ENCODE data around the gene CFAP299. TPM values are rescaled to one million over a fixed set of nuclear protein-coding genes. Genes with fewer than 3 reads are reported as not detected.

The CFAP299 gene
- total RNA-seq, 2 donors from 2014 or later = 0.17 TPM; not detected in 1

DNA sequence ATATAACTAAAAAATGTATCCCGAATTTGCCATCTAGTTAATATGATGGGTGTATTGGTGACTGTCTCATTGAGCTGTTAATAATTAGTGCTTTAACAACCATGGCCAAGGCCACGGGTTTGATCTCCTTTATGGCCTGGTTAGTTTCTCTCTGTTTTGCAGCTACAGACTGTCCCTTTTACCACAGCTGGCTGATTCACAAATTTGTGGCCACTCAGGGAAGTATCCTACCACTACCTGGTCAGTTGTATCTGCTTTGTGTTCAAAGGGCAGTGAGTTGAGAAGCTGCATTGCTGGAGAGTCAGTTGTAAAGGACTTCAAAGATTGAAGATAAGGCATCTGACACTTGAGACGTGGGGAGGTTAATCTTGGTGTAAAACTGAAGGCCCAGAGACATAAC lies 475.9 kb downstream of the CFAP299 start:
- H3K27ac ChIP-seq = no peak overlapping the region
- no peak overlapping the region for H3K4me3 ChIP-seq
- WGBS = 41% methylated on average over 3 of the region's 3 CpGs
- DNase-seq (ENCODE audit: low spot score) = no peak
- no peaks in the 10 kb centered on the region for H3K4me1 ChIP-seq (replicated peaks)
- no peaks in the 10 kb centered on the region for H3K9me3 ChIP-seq
- no peaks in the 10 kb centered on the region for H3K27me3 ChIP-seq (replicated peaks; ENCODE audit: insufficient read depth)
- TF ChIP-seq, protein P1, sequence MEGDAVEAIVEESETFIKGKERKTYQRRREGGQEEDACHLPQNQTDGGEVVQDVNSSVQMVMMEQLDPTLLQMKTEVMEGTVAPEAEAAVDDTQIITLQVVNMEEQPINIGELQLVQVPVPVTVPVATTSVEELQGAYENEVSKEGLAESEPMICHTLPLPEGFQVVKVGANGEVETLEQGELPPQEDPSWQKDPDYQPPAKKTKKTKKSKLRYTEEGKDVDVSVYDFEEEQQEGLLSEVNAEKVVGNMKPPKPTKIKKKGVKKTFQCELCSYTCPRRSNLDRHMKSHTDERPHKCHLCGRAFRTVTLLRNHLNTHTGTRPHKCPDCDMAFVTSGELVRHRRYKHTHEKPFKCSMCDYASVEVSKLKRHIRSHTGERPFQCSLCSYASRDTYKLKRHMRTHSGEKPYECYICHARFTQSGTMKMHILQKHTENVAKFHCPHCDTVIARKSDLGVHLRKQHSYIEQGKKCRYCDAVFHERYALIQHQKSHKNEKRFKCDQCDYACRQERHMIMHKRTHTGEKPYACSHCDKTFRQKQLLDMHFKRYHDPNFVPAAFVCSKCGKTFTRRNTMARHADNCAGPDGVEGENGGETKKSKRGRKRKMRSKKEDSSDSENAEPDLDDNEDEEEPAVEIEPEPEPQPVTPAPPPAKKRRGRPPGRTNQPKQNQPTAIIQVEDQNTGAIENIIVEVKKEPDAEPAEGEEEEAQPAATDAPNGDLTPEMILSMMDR (IDR thresholded peaks at IDR 0.05) = no peak
- TF ChIP-seq POLR2AphosphoS5 (IDR thresholded peaks at IDR 0.05) (no peak), POLR2A (IDR thresholded peaks at IDR 0.05) (no peak)
- intact Hi-C loops (cut with DNase I) = no loop called here
- H3K36me3 ChIP-seq = no peaks in the 10 kb centered on the region

- Histone ChIP-seq H3K9me3 (no peaks in the 10 kb centered on the region), H3K27ac (no peak overlapping the region), H3K4me1 (replicated peaks) (no peaks in the 10 kb centered on the region), H3K36me3 (no peaks in the 10 kb centered on the region), H3K4me3 (no peak overlapping the region), H3K27me3 (replicated peaks; ENCODE audit: insufficient read depth) (no peaks in the 10 kb centered on the region)
- intact Hi-C loops (cut with DNase I) = no loop called here
- DNase-seq (ENCODE audit: low spot score) = no peak
- no peak for TF ChIP-seq POLR2AphosphoS5 (IDR thresholded peaks at IDR 0.05)
Observed at GRCh38 chr4:80812145-80812544, 476.6 kb downstream of the CFAP299 start.

- intact Hi-C loops (cut with DNase I) = no loop called here
- no peak for TF ChIP-seq POLR2AphosphoS5 (IDR thresholded peaks at IDR 0.05)
- TF ChIP-seq, protein P1 (IDR thresholded peaks at IDR 0.05) = no peak
- no peak for TF ChIP-seq POLR2A (IDR thresholded peaks at IDR 0.05)
Observed at GRCh38 chr4:80814266-80814665, 478.7 kb downstream of the CFAP299 start.

DNA sequence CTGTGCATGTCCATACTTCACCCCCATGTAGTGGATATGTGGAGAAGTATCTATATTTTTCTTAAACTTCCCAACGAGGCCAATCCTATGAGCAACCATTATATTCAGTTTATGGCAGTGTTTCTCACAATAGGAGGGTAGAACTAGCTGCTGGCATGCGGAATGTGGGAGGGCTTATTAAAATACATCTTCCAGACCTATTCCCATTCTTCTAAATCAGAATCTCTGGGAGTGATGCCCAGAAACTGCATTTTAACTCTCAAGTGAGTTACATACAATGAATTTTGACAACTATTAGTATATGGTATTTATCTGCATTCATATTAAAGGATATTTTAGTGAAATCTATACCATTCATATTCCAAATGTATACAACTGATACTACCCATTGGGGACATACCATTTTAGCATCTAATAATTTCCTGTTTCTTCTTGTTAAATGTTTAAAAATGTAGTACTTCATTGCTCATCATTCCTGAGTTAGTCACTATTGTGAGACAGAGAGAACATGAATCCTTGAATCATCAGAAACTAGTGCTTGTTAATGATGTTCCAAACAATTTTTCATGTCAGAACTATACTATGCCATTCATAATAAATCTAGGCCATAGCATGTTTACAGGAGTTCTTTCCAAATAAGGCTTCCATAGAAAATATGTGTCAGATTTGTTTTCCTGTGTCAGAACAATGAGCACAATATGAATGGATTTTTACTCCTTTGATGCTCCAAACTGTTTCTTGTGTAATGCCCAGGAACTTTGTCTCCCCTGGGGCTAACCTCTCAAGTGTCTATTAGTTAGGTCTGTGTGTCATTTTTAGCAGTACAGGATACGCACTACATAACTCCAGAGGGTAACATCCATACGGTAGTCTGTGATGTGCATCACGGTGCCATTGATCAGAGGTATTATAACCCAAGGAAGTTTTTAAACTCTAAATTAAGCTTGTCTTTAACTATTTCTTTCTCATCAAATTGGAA lies 496.1 kb downstream of the CFAP299 start:
- TF ChIP-seq, protein P1 (IDR thresholded peaks at IDR 0.05) = no peak
- TF ChIP-seq POLR2A (IDR thresholded peaks at IDR 0.05) (no peak), POLR2AphosphoS5 (IDR thresholded peaks at IDR 0.05) (no peak)
- WGBS = 81% methylated on average over 5 of the region's 5 CpGs
- Histone ChIP-seq H3K36me3 (no peaks in the 10 kb centered on the region), H3K9me3 (no peaks in the 10 kb centered on the region), H3K4me3 (no peak overlapping the region), H3K4me1 (replicated peaks) (no peaks in the 10 kb centered on the region), H3K27me3 (replicated peaks; ENCODE audit: insufficient read depth) (no peaks in the 10 kb centered on the region), H3K27ac (no peak overlapping the region)
- DNase-seq (ENCODE audit: low spot score) = no peak
- intact Hi-C loops (cut with DNase I) = no loop called here

More at GRCh38 chr4:80814266-80814665, 478.7 kb downstream of the CFAP299 start:
- H3K4me3 ChIP-seq = no peak overlapping the region
- no peaks in the 10 kb centered on the region for H3K4me1 ChIP-seq (replicated peaks)
- H3K27me3 ChIP-seq (replicated peaks; ENCODE audit: insufficient read depth) = no peaks in the 10 kb centered on the region
- H3K9me3 ChIP-seq = no peaks in the 10 kb centered on the region
- no peak for DNase-seq (ENCODE audit: low spot score)
- H3K27ac ChIP-seq = no peak overlapping the region
- no peaks in the 10 kb centered on the region for H3K36me3 ChIP-seq
- 60% methylated on average over 5 of the region's 5 CpGs for WGBS

DNA sequence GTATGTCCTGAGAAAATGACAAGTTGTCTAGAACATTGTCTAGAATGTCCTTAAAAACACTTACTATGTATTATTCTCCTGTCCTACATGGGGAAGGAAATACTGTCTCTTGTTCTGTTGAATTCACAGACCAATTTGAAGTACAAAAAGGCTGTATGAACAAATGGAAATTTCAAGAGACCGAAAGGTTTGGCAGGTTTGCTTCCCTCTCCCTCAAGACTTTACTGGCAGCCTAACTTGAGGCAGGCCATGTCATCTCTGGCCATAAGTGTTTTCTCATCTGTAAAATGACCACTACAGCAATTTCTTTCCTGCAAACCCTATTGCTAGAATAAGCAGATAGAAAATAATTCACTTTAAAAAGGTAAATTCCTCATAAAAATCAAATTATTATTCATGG lies 503.8 kb downstream of the CFAP299 start:
- WGBS = 76% methylated on average over 1 of the region's 1 CpG
- no peak overlapping the region for H3K27ac ChIP-seq

More for the DNA sequence above, 503.8 kb downstream of the CFAP299 start:
- Histone ChIP-seq H3K27me3 (replicated peaks; ENCODE audit: insufficient read depth) (no peaks in the 10 kb centered on the region), H3K9me3 (no peaks in the 10 kb centered on the region), H3K4me3 (no peak overlapping the region), H3K36me3 (no peaks in the 10 kb centered on the region), H3K4me1 (replicated peaks) (no peaks in the 10 kb centered on the region)
- TF ChIP-seq POLR2AphosphoS5 (IDR thresholded peaks at IDR 0.05) (no peak), POLR2A (IDR thresholded peaks at IDR 0.05) (no peak)
- TF ChIP-seq, protein P1 (IDR thresholded peaks at IDR 0.05) = no peak
- intact Hi-C loops (cut with DNase I) = no loop called here
- no peak for DNase-seq (ENCODE audit: low spot score)
